NCI-H526 (cell line): ENCODE measurements around the gene MED29.
"Not testable (repeated sequence)": the region's sequence is repeated elsewhere in the genome, so short reads cannot be mapped to it uniquely, and the experiment has no call there.

Experiments
- DNase-seq, 2 experiments: peaks; one replicate each; lab custom pipeline; 2025; lab: John Stamatoyannopoulos, UW

MED29 gene

GRCh38 chr19:39372047-39372802, 19.0 kb upstream of the MED29 start:
- no peak for DNase-seq

- no peak for DNase-seq
Observed at GRCh38 chr19:39372941-39373340, 18.2 kb upstream of the MED29 start.

GRCh38 chr19:39375929-39376328, 15.2 kb upstream of the MED29 start:
- no peak for DNase-seq

GRCh38 chr19:39377373-39378362, 13.5 kb upstream of the MED29 start:
- no peak for DNase-seq

GRCh38 chr19:39379366-39379765, 11.8 kb upstream of the MED29 start:
- not testable (repeated sequence) for DNase-seq

GRCh38 chr19:39379865-39380396, 11.2 kb upstream of the MED29 start:
- no peak for DNase-seq

GRCh38 chr19:39380521-39381502, 10.4 kb upstream of the MED29 start:
- no peak for DNase-seq

- no peak for DNase-seq
Observed at GRCh38 chr19:39381910-39382611, 9.1 kb upstream of the MED29 start.

GRCh38 chr19:39382991-39383828, 8.0 kb upstream of the MED29 start:
- DNase-seq, result no peak

- no peak for DNase-seq
Observed at GRCh38 chr19:39384839-39385568, 6.2 kb upstream of the MED29 start.

GRCh38 chr19:39385629-39386411, 5.4 kb upstream of the MED29 start:
- DNase-seq, result no peak

- DNase-seq, result no peak
Observed at GRCh38 chr19:39386557-39386956, 4.6 kb upstream of the MED29 start.

GRCh38 chr19:39388657-39389056, 2.5 kb upstream of the MED29 start:
- no peak for DNase-seq

GRCh38 chr19:39389631-39390414, 1.4 kb upstream of the MED29 start:
- peak in 1 of 2 experiments; percentile 18 for DNase-seq

GRCh38 chr19:39390451-39390750, 777 bp upstream of the MED29 start:
- DNase-seq, result no peak

- peak; percentile 40 to 89 for DNase-seq
Observed at GRCh38 chr19:39397360-39398296, 6.5 kb downstream of the MED29 start.
